Neural cell (in vitro differentiated cells): ENCODE measurements around the gene FOXJ3. TPM values are rescaled to one million over a fixed set of nuclear protein-coding genes. Genes with fewer than 3 reads are reported as not detected.

Source experiments
- H2AFZ ChIP-seq: fragments of 200-600, 300-800 bp; sonication (generic), shearing (Covaris generic); 2 replicates; pipeline ENCODE4 v1.6.0; 2014; ENCODE audit warnings: low read depth, mild to moderate bottlenecking, antibody characterized with exemption, low read length, moderate library complexity
- H3F3A ChIP-seq: fragments of 200-600 bp; shearing (Covaris generic); 2 replicates; pipeline ENCODE4 v1.6.1; 2016; ENCODE audit warnings: mild to moderate bottlenecking, moderate library complexity, mixed read lengths, antibody characterized with exemption, low read length; ENCODE audit not compliant: insufficient read depth, poor library complexity, severe bottlenecking
- H3K27ac ChIP-seq: fragments of 200-600, 300-800 bp; sonication (generic), shearing (Covaris generic); 2 replicates; pipeline ENCODE4 v1.5.1; 2014; ENCODE audit warnings: mild to moderate bottlenecking, low read length, moderate library complexity
- H3K27me3 ChIP-seq: fragments of 300-800, 200-600 bp; sonication (generic), shearing (Covaris generic); 2 replicates; pipeline ENCODE4 v1.6.0; 2014; ENCODE audit warnings: mild to moderate bottlenecking, low read depth, low read length, moderate library complexity; ENCODE audit not compliant: insufficient read depth
- H3K36me3 ChIP-seq: fragments of 300-800, 200-600 bp; sonication (generic), shearing (Covaris generic); 2 replicates; pipeline ENCODE4 v1.5.1; 2014; ENCODE audit warnings: mild to moderate bottlenecking, antibody characterized with exemption, low read length, moderate library complexity; ENCODE audit not compliant: insufficient read depth
- H3K4me2 ChIP-seq: fragments of 300-800, 200-600 bp; sonication (generic), shearing (Covaris generic); 2 replicates; pipeline ENCODE4 v1.6.0; 2014; ENCODE audit warnings: mild to moderate bottlenecking, low read length
- H3K4me3 ChIP-seq: fragments of 300-800, 200-600 bp; sonication (generic), shearing (Covaris generic); 2 replicates; pipeline ENCODE4 v1.5.1; 2014; ENCODE audit warnings: mild to moderate bottlenecking, low read length, moderate library complexity
- H3K79me2 ChIP-seq: fragments of 200-600 bp; shearing (Covaris generic); replicated peaks from 2 replicates; pipeline ENCODE4 v1.6.0; 2014; ENCODE audit warnings: mild to moderate bottlenecking, low read length, moderate library complexity; ENCODE audit not compliant: insufficient read depth
- H3K9ac ChIP-seq: fragments of 300-800, 200-600 bp; sonication (generic), shearing (Covaris generic); 2 replicates; pipeline ENCODE4 v1.6.1; 2016; ENCODE audit warnings: mild to moderate bottlenecking, low read length, mixed read lengths
- H3K9me2 ChIP-seq: fragments of 200-600 bp; shearing (Covaris generic); 2 replicates; pipeline ENCODE4 v1.6.1; 2016; ENCODE audit warnings: mild to moderate bottlenecking, low read length, mixed read lengths; ENCODE audit not compliant: insufficient read depth
- H3K9me3 ChIP-seq: fragments of 200-600, 300-800 bp; sonication (generic), shearing (Covaris generic); 2 replicates; pipeline ENCODE4 v1.6.1; 2016; ENCODE audit warnings: mild to moderate bottlenecking, mixed run types, low read length, moderate library complexity, mixed read lengths
- H4K20me1 ChIP-seq: fragments of 200-600 bp; shearing (Covaris generic); 2 replicates; pipeline ENCODE4 v1.6.1; 2016; ENCODE audit warnings: mild to moderate bottlenecking, mixed run types; ENCODE audit not compliant: insufficient read depth
- EP300 ChIP-seq: fragments of 450-650 bp; conservative IDR thresholded peaks from 2 replicates; pipeline ENCODE4 v1.6.1; 2014; ENCODE audit warnings: antibody characterized with exemption, mild to moderate bottlenecking, moderate library complexity; ENCODE audit not compliant: poor library complexity, severe bottlenecking
- EZH2 ChIP-seq: fragments of 200-600, 300-800 bp; shearing (Covaris generic), sonication (generic); IDR thresholded peaks from 2 replicates; pipeline ENCODE4 v1.6.1; 2014; ENCODE audit warnings: antibody characterized with exemption, low read length, borderline replicate concordance, mild to moderate bottlenecking; ENCODE audit not compliant: insufficient read depth, poor library complexity, severe bottlenecking
- MXI1 ChIP-seq: fragments of 450-650 bp; conservative IDR thresholded peaks from 2 replicates; pipeline ENCODE4 v1.6.1; 2014; ENCODE audit warnings: antibody characterized with exemption, mild to moderate bottlenecking; ENCODE audit not compliant: poor library complexity, severe bottlenecking
- RAD21 ChIP-seq: fragments of 450-650 bp; conservative IDR thresholded peaks from 2 replicates; pipeline ENCODE4 v1.6.1; 2014; ENCODE audit warnings: antibody characterized with exemption, mild to moderate bottlenecking, moderate library complexity
- REST ChIP-seq: IDR thresholded peaks from 2 replicates; pipeline ENCODE4 v1.6.1; 2012; ENCODE audit warnings: borderline replicate concordance
- SMC3 ChIP-seq: fragments of 450-650 bp; conservative IDR thresholded peaks from 2 replicates; pipeline ENCODE4 v1.6.1; 2014; ENCODE audit warnings: antibody characterized with exemption, mild to moderate bottlenecking, moderate library complexity; ENCODE audit not compliant: poor library complexity
- TAF1 ChIP-seq: IDR thresholded peaks from 2 replicates; pipeline ENCODE4 v1.6.1; 2012; ENCODE audit warnings: low read depth
- polyA plus RNA-seq: library from polyadenylated mRNA; depleted of rRNA; stranded (reverse); fragments of >200 nt; gene quantifications from 2 replicates; pipeline ENCODE4 v1.2.3, GENCODE V29; 2014
- TF ChIP-seq, protein P1 (sequence below): fragments of 450-650 bp; IDR thresholded peaks from 2 replicates; pipeline ENCODE4 v1.5.1; 2014; ENCODE audit warnings: antibody characterized with exemption, mild to moderate bottlenecking, moderate library complexity; ENCODE audit not compliant: poor library complexity, severe bottlenecking

Gene FOXJ3
- polyA plus RNA-seq, 1 donor from 2014 or later = 36.0 TPM

DNA sequence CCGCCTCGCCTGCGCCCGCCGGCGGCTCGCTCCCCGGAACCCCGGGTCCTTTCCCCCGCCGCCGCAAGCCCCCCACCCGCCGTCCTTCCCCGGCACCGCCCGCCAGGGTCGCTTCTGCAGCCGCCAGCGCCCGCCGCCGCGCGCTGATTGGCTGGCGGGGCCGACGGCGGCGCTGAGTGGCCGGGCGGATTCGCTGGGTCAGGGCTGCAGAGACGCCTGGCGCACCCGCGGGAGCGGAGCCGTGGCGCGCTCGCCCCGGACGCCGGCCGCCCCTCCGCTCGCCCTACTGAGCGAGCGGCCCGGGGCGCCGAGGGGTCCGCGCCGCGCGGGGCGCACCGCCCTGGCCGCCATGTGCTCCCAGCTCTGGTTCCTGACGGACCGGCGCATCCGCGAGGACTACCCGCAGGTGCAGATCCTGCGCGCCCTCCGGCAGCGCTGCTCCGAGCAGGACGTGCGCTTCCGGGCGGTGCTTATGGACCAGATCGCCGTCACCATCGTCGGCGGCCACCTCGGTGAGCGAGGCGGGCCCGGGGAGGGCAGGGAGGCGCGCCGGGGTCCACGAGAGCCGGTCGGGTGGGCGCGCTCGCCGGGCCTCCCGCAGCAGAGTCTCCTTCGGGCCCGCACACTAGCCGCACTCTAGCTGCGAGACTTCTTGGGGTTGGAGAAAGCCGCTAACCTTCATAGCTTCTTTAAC lies 45.7 kb upstream of the FOXJ3 start, which contains the start of gene RIMKLA:
RIMKLA (plus strand) TSS at position 207 of the 694 bp plus-strand sequence; CDS start at position 350, 143 bp downstream.
- Histone ChIP-seq H3K27me3 (no peaks in the 10 kb centered on the region), H3K9ac (peak within 1 kb of the TSS; percentile 87), H3K27ac (peak within 1 kb of the TSS; percentile 77)

More for the DNA sequence above, 45.7 kb upstream of the FOXJ3 start, which contains the start of gene RIMKLA:
- Histone ChIP-seq H3F3A (no peaks in the 10 kb centered on the region), H3K4me3 (peak within 1 kb of the TSS; percentile 97), H3K36me3 (no peaks in the 10 kb centered on the region), H3K4me2 (peak within 1 kb of the TSS; percentile 91), H3K9me3 (no peaks in the 10 kb centered on the region), H2AFZ (peak within 1 kb of the TSS; percentile 58), H3K9me2 (no peaks in the 10 kb centered on the region), H4K20me1 (no peaks in the 10 kb centered on the region), H3K79me2 (peaks cover 31% of the 10 kb centered on the region)
- no peak for TF ChIP-seq EZH2
- TF ChIP-seq MXI1 = peak; percentile 97
- TF ChIP-seq EP300 = peak; percentile 37
- TF ChIP-seq TAF1 = peak; percentile 25
- peak; percentile 63 for TF ChIP-seq SMC3
- TF ChIP-seq REST = no peak
- TF ChIP-seq, protein P1, sequence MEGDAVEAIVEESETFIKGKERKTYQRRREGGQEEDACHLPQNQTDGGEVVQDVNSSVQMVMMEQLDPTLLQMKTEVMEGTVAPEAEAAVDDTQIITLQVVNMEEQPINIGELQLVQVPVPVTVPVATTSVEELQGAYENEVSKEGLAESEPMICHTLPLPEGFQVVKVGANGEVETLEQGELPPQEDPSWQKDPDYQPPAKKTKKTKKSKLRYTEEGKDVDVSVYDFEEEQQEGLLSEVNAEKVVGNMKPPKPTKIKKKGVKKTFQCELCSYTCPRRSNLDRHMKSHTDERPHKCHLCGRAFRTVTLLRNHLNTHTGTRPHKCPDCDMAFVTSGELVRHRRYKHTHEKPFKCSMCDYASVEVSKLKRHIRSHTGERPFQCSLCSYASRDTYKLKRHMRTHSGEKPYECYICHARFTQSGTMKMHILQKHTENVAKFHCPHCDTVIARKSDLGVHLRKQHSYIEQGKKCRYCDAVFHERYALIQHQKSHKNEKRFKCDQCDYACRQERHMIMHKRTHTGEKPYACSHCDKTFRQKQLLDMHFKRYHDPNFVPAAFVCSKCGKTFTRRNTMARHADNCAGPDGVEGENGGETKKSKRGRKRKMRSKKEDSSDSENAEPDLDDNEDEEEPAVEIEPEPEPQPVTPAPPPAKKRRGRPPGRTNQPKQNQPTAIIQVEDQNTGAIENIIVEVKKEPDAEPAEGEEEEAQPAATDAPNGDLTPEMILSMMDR = peak; percentile 38
- peak; percentile 65 for TF ChIP-seq RAD21
